SK-N-MC (cell line): ENCODE data around the gene HERC6.
"Not testable (repeated sequence)": the region's sequence is repeated elsewhere in the genome, so short reads cannot be mapped to it uniquely, and the experiment has no call there.

Source experiments
- DNase-seq: peaks from one replicate; pipeline ENCODE4 v3.0.0-alpha.2; 2011; ENCODE audit warnings: low read depth, low spot score
- H3K27ac ChIP-seq: fragments of 200-600 bp; sonication (generic); 2 replicates; pipeline ENCODE4 v1.5.1; 2016; ENCODE audit warnings: mixed run types
- H3K36me3 ChIP-seq: fragments of 200-600 bp; sonication (generic); 2 replicates; pipeline ENCODE4 v1.6.1; 2017; ENCODE audit warnings: antibody characterized with exemption, low read length, mixed read lengths; ENCODE audit not compliant: insufficient read depth
- H3K4me3 ChIP-seq: fragments of 200-600 bp; sonication (generic); 2 replicates; pipeline ENCODE4 v1.5.1; 2016
- H3K9ac ChIP-seq: fragments of 200-600 bp; sonication (generic); 2 replicates; pipeline ENCODE4 v1.8.0; 2017; ENCODE audit warnings: mixed run types, mixed read lengths; ENCODE audit not compliant: insufficient read length
- H3K9me3 ChIP-seq: fragments of 200-600 bp; sonication (generic); 2 replicates; pipeline ENCODE4 v1.6.1; 2017; ENCODE audit warnings: low read depth, mild to moderate bottlenecking, antibody characterized with exemption, low read length, moderate library complexity, mixed read lengths
- EZH2 ChIP-seq: fragments of 200-600 bp; sonication (generic); IDR thresholded peaks from one replicate; pipeline ENCODE4 v1.6.1; 2017; ENCODE audit warnings: antibody characterized with exemption
- FOXP2 ChIP-seq: optimal IDR thresholded peaks from 2 replicates; pipeline ENCODE3; 2011; ENCODE audit warnings: mild to moderate bottlenecking, moderate library complexity; ENCODE audit not compliant: insufficient read depth; ENCODE audit errors: extremely low read length, control extremely low read depth
- POLR2AphosphoS5 ChIP-seq: IDR thresholded peaks from 2 replicates; pipeline ENCODE4 v1.6.1; 2012; ENCODE audit warnings: mild to moderate bottlenecking, low read depth, low read length, borderline replicate concordance

HERC6 gene

GRCh38 chr4:88353324-88353723 is 25.3 kb upstream of the HERC6 start:
- no peak overlapping the region for H3K27ac ChIP-seq
- TF ChIP-seq FOXP2: no peak
- no peak for TF ChIP-seq EZH2
- TF ChIP-seq POLR2AphosphoS5: no peak
- no peaks in the 10 kb centered on the region for H3K36me3 ChIP-seq
- no peak overlapping the region for H3K9ac ChIP-seq
- no peak overlapping the region for H3K4me3 ChIP-seq
- peaks cover 5% of the 10 kb centered on the region; the same call in 1 of the 2 replicates for H3K9me3 ChIP-seq
- no peak for DNase-seq

GRCh38 chr4:88356771-88357170 is 21.9 kb upstream of the HERC6 start:
- Histone ChIP-seq H3K9me3 (peaks cover 5% of the 10 kb centered on the region; the same call in 1 of the 2 replicates), H3K4me3 (no peak overlapping the region), H3K9ac (no peak overlapping the region), H3K27ac (no peak overlapping the region), H3K36me3 (no peaks in the 10 kb centered on the region)
- no peak for DNase-seq
- no peak for TF ChIP-seq EZH2
- no peak for TF ChIP-seq FOXP2
- no peak for TF ChIP-seq POLR2AphosphoS5

GRCh38 chr4:88357262-88357661 is 21.4 kb upstream of the HERC6 start:
- H3K9ac ChIP-seq: no peak overlapping the region
- H3K27ac ChIP-seq: no peak overlapping the region
- H3K36me3 ChIP-seq: no peaks in the 10 kb centered on the region
- no peak for DNase-seq
- H3K4me3 ChIP-seq: no peak overlapping the region
- H3K9me3 ChIP-seq: peaks cover 5% of the 10 kb centered on the region; the same call in 1 of the 2 replicates
- no peak for TF ChIP-seq FOXP2

GRCh38 chr4:88359558-88359957 is 19.1 kb upstream of the HERC6 start:
- Histone ChIP-seq H3K9ac (no peak overlapping the region), H3K9me3 (no peaks in the 10 kb centered on the region), H3K27ac (no peak overlapping the region), H3K36me3 (no peaks in the 10 kb centered on the region), H3K4me3 (no peak overlapping the region)
- no peak for DNase-seq
- TF ChIP-seq POLR2AphosphoS5 (no peak), FOXP2 (no peak), EZH2 (no peak)

- no peak overlapping the region for H3K27ac ChIP-seq
- H3K4me3 ChIP-seq: no peak overlapping the region
- H3K9ac ChIP-seq: no peak overlapping the region
- TF ChIP-seq EZH2 (no peak), POLR2AphosphoS5 (no peak), FOXP2 (no peak)
- no peak for DNase-seq
- H3K9me3 ChIP-seq: no peaks in the 10 kb centered on the region
- H3K36me3 ChIP-seq: no peaks in the 10 kb centered on the region
Observed at GRCh38 chr4:88360256-88360655, 18.4 kb upstream of the HERC6 start.

GRCh38 chr4:88360791-88361190 is 17.9 kb upstream of the HERC6 start:
- Histone ChIP-seq H3K4me3 (no peak overlapping the region), H3K9me3 (no peaks in the 10 kb centered on the region), H3K27ac (no peak overlapping the region), H3K9ac (no peak overlapping the region), H3K36me3 (no peaks in the 10 kb centered on the region)
- no peak for DNase-seq
- TF ChIP-seq FOXP2: no peak

- not testable (repeated sequence) for H3K4me3 ChIP-seq, H3K27ac ChIP-seq, H3K9me3 ChIP-seq, H3K9ac ChIP-seq, H3K36me3 ChIP-seq, DNase-seq
Observed at GRCh38 chr4:88361217-88361773, 17.4 kb upstream of the HERC6 start.

GRCh38 chr4:88366460-88366859 is 12.2 kb upstream of the HERC6 start:
- Histone ChIP-seq H3K9ac (no peak overlapping the region), H3K36me3 (no peaks in the 10 kb centered on the region), H3K27ac (no peak overlapping the region), H3K4me3 (no peak overlapping the region), H3K9me3 (no peaks in the 10 kb centered on the region)
- no peak for DNase-seq
- TF ChIP-seq EZH2: no peak
- TF ChIP-seq FOXP2: no peak
- no peak for TF ChIP-seq POLR2AphosphoS5

- DNase-seq: no peak
- Histone ChIP-seq H3K9me3 (no peaks in the 10 kb centered on the region), H3K27ac (no peak overlapping the region), H3K36me3 (no peaks in the 10 kb centered on the region), H3K9ac (no peak overlapping the region), H3K4me3 (no peak overlapping the region)
- TF ChIP-seq FOXP2 (no peak), POLR2AphosphoS5 (no peak), EZH2 (no peak)
Observed at GRCh38 chr4:88367826-88368225, 10.8 kb upstream of the HERC6 start.

GRCh38 chr4:88369180-88369812 is 9.4 kb upstream of the HERC6 start:
- H3K27ac ChIP-seq, H3K9ac ChIP-seq, H3K36me3 ChIP-seq, H3K4me3 ChIP-seq, H3K9me3 ChIP-seq, DNase-seq: not testable (repeated sequence)
